IPS-NIHi7 (cell line): Measurements from ENCODE around the gene ADAM22.
"Not testable (repeated sequence)": the region's sequence is repeated elsewhere in the genome, so short reads cannot be mapped to it uniquely, and the experiment has no call there.

Experiments used
- DNase-seq: peaks from one replicate; pipeline ENCODE4 v3.0.0; 2012; ENCODE audit warnings: mixed read lengths; ENCODE audit errors: extremely low spot score

The ADAM22 gene, protein sequence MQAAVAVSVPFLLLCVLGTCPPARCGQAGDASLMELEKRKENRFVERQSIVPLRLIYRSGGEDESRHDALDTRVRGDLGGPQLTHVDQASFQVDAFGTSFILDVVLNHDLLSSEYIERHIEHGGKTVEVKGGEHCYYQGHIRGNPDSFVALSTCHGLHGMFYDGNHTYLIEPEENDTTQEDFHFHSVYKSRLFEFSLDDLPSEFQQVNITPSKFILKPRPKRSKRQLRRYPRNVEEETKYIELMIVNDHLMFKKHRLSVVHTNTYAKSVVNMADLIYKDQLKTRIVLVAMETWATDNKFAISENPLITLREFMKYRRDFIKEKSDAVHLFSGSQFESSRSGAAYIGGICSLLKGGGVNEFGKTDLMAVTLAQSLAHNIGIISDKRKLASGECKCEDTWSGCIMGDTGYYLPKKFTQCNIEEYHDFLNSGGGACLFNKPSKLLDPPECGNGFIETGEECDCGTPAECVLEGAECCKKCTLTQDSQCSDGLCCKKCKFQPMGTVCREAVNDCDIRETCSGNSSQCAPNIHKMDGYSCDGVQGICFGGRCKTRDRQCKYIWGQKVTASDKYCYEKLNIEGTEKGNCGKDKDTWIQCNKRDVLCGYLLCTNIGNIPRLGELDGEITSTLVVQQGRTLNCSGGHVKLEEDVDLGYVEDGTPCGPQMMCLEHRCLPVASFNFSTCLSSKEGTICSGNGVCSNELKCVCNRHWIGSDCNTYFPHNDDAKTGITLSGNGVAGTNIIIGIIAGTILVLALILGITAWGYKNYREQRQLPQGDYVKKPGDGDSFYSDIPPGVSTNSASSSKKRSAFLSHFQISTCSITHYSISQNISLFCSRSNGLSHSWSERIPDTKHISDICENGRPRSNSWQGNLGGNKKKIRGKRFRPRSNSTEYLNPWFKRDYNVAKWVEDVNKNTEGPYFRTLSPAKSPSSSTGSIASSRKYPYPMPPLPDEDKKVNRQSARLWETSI

DNA sequence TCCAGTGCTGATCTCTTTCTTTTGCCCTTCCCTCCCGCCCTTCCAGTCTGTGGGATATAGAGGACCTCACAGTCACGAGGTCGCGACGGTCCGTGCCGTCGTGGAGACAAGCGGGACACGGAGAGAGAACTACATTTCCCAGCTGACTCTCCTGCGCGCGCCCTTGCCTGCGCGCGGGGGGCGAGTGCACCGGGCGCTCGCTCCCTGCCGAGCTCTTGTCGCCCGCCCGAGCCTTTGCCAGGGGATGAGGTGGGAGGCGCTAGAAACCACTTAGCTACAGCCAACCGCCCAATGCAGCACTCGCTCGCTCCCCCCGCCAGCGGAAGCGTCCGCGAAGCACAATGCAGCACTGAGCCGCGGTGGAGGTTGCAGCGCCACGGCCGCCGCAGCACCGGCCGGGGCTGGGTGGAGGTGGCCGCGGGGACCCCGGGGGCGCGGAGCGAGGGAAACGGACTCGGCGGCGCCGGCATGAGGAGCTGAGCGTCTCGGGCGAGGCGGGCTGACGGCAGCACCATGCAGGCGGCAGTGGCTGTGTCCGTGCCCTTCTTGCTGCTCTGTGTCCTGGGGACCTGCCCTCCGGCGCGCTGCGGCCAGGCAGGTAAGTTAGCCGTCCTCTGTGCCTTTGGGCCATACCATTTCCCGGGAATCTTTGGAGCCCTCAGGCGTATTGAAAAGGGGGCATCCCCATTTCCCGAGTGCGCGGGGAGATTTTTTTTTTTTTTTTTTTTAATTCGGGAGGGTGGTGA lies at the start of gene ADAM22:
Gene ADAM22, plus strand, starts transcription at position 299 of the 746 bp plus-strand sequence. Its CDS starts 215 bp downstream, at position 514.
- DNase-seq = peak; percentile 90

DNA sequence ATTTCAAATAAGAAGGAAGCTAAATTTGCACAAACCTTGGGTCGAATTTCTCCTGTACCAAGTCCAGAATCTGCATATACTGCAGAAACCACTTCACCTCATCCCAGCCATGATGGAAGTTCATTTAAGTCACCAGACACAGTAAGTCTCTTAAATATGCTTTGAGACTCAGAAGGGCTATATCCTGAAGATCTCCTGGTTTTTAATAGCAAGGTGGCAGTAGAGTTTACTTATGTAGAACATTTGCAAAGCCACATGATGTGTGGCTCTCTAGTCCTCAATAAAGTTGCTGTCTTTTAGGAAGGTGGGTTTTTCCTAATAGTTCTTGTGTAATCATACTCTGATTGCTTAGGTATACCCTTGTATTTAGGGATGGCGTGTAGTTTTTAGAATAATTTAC lies 49.0 kb upstream of the ADAM22 start:
- no peak for DNase-seq

DNA sequence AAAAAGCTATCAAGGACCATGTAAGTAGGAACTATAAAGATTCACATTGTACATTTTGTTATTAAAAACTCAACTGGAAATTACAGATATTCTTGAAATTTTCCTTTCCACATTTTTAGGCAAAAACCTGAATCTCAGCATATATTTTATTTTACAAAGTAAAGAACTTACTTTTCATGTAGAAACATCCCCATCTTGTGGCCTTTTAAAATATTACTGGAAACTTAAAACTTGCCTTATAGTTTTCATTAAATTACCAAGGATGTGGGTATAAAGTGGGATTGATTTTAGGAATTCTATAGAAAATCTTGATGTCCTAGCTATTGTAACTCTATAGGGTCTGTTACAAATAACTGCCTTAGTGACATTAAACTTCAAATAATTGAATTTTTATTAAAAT lies 47.2 kb upstream of the ADAM22 start:
- DNase-seq = no peak

DNA sequence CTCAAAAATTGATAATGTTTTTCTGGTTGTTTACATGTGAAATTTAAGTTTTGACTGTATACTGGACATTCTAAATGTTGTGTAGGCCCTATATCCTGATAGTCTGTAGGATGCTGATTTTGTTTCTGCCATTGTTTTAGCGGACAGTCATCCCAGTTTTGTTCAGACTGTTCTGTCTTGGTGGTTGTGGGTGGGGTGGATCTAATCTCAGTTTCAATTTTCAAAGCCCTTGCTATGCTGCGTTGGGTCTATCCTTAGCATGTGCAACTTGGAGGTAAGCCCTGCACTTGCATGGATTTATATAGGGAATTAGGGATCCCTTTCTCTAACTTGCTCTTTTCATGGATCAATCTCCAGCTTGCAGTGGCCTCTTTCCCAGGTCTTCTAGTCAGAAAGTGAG lies 38.7 kb upstream of the ADAM22 start:
- no peak for DNase-seq

DNA sequence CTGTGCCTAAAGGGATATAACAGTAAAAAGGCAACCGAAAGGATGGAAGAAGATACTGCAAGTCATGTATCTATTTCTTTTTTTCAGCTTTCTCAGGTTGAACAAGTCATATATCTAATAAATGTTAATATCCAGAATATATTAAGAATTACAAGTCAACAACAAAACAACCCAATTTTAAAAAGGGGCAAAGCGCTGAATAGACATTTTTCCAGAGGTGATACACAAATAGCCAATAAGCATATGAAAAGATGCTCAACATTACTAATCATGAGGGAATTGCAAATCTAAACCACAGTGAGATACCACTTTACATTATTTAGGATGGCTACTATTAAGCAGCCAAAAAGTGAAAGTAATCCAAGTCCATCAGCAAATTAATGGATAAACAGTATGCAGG lies 34.8 kb upstream of the ADAM22 start:
- no peak for DNase-seq

DNA sequence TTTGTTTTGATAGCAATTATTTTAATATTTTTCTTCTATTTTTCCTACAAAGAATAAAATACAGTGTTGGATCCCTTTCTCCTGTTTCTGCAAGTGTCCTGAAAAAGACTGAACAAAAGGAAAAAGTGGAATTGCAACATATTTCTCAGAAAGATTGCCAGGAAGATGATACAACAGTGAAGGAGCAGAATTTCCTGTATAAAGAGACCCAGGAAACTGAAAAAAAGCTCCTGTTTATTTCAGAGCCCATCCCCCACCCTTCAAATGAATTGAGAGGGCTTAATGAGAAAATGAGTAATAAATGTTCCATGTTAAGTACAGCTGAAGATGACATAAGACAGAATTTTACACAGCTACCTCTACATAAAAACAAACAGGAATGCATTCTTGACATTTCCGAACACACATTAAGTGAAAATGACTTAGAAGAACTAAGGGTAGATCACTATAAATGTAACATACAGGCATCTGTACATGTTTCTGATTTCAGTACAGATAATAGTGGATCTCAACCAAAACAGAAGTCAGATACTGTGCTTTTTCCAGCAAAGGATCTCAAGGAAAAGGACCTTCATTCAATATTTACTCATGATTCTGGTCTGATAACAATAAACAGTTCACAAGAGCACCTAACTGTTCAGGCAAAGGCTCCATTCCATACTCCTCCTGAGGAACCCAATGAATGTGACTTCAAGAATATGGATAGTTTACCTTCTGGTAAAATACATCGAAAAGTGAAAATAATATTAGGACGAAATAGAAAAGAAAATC lies 26.7 kb upstream of the ADAM22 start:
- not testable (repeated sequence) for DNase-seq

DNA sequence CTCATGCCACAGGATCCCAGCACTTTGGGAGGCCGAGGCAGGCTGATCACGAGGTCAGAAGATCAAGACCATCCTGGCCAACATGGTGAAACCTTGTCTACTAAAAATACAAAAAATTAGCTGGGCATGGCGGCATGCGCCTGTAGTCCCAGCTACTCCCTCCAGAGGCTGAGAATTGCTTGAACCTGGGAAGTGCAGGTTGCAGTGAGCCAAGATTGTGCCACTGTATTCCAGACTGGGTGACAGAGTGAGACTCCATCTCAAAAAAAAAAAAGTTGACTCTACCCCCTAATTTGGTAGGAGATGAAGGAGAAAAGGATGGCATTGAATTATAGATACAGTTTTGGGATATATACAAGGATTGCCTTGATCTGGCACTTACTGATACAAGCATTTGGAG lies 25.2 kb upstream of the ADAM22 start:
- not testable (repeated sequence) for DNase-seq

DNA sequence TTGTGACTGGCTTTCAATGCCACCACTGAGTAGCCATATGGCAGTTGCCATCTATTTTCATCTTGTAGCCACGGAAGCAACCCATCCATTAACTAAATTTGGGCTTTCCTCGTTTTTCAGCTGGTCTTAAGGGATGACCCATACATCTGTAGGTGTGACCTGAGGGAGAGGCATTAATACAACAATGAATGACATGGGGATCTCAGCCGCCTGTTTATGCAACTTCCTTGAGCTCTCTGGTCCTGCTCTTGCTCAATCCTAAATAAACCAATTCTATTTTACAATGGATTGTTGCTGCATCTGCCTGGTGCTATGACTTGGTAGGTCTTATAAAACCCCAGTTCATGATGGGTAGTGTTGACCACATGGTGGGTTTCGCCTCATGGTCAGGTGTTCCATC lies 21.9 kb upstream of the ADAM22 start:
- no peak for DNase-seq

DNA sequence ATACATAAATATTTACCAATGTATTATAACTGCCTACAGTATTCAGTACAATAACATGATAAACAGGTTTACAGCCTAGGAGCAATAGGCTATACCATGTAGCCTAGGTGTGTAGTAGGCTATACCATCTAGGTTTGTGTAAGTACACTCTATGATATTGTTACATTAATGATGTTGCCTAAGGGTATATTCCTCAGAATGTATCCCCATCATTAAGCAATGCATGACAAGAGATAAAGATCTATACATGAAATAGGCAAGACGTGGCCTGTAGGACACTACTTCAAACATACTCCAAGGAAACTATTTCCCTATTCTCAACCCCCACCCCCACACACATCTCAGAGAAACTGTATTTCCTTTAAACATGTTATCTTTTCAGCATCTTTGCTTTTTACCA lies 15.3 kb upstream of the ADAM22 start:
- DNase-seq = no peak

DNA sequence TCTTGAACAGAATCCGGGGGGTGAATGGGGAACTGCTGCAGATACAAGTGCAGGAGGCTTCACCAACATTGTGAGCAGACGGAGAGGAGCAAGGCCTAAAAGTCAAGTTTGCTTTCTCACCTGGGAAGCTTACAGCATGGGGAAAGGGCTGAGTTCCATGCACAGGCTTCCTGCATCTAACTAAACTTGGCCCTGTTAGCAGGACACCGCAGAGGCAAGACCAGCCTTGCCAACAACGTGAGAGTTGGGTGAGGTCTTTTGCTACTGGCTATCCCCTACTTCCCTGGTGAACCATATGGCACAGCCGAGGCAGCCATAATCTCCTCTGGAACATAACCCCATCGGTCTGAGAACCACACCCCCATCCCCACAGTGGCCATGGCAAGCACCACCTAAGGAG lies 14.2 kb upstream of the ADAM22 start:
- DNase-seq = no peak

DNA sequence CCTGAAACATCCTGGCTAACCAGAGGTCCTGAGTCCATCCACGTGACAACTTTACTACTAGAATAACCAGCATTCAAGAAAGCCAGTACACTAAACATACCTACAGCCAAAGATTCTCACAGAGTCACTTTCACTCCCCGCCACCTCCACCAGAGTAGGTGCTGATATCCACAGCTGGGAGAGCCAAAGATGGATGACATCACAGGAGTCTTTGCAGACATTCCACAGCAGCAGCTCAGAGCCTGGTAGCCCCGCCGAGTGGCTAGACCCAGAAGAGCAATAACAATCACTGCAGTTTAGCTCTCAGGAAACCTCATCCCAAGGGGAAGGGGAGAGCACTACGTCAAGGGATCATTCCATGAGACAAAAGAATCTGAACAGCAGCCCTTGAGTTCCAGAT lies 13.5 kb upstream of the ADAM22 start:
- DNase-seq = peak; percentile 19

DNA sequence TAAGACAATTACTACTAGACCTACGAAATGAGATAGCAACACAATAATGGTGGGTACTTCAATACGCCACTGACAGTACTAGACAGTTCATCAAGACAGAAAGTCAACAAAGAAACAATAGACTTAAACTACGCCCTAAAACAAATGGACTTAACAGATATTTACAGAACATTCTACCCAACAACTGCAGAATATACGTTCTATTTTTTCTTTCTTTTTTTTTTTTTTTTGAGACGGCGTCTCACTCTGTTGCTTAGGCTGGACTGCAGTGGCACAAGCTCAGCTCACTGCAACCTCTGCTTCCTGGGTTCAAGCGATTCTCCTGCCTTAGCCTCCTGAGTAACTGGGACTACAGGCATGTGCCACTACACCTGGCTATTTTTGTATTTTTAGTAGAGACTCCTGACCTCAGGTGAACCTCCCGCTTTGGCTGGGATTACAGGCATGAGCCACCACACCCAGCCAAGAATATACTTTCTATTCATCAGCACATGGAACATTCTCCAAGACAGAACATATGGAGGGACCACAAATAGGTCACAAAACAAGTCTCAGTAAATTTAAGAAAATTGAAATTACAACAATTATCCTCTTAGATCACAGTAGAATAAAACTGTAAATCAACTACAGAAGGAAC lies 11.2 kb upstream of the ADAM22 start:
- not testable (repeated sequence) for DNase-seq

DNA sequence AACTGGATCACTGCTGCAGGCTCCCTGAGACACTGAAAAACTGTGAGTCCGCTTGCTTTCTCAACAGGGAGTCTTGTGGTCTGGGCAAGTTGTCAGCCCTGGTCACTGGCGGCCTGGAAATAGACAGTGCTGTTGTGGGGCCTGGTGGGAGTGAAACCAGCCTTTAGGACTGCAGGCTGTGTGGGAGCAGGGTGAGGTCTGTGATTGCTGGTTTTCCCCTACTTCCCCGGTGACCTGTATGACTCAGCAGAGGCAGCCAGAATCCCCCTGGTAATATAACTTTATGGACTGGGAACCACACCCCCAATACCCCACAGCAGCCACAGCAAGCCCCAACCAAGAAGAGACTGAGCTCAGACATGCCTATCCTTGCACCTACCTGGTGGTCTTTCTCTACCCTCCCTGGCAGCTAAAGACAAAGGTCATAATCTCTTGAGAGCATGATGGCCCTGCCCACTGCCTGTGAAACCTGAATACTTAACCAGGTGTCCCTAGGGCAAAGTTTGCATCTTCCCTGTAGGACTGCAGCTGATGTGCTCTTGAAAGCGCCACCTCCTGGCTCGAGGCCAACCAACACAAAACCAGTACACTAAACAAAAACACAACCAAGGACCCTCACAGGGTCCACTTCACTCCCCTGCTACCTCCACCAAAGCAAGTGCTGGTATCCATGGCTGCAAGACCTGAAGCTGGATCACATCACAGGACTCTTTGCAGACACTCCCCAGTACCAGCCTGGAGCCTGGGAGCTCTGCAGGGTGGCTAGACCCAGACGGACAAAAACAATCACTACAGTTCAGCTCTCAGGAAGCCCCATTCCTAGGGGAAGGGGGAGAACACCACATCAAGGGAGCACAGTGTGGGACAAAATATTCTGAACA lies 7.2 kb upstream of the ADAM22 start:
- DNase-seq = peak; percentile 35

DNA sequence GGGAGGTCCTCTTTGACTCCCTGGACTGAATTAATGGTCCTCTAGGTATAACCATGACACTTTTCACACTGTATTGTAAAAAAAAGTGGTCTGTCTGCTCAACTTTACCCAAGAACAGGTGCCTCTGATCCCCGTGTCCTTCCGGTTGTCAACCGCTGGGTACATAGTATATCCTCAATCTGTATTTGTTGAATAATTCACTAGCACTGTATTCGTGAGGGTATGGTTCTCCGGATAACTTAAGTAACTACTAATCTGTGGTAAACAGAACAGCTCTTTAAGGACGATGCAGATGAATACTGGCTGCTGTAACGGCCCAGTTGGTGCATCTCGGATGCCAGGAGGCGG lies 472 bp upstream of the ADAM22 start:
- DNase-seq = no peak

DNA sequence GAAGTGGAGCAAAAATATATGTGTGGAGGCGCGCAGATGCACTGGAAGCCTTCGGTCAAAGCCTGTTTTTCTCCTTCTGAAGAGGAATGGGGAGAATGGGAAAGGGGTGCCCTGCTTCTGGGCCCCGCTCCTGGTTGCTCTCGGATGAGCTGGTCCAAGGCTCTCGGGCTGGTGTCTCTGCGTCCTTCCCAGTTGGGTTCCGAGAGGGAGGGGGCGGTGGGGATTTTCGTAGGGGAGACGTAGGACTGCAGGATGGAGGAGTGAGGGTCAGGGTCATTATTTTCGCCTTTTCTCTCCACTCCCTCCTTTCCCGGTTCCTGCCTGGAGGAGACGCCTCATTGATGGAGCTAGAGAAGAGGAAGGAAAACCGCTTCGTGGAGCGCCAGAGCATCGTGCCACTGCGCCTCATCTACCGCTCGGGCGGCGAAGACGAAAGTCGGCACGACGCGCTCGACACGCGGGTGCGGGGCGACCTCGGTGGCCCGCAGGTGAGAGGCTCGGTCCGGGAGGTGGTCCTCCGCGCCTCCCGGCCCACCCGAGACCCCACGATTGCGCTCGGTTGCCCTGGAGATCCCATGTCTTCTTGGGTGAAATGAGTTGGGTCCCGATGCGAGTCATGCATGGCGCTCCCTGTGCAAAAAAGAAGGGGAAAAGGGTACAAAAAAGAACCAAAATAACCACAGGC lies 790 bp downstream of the ADAM22 start:
- peak; percentile 39 for DNase-seq

DNA sequence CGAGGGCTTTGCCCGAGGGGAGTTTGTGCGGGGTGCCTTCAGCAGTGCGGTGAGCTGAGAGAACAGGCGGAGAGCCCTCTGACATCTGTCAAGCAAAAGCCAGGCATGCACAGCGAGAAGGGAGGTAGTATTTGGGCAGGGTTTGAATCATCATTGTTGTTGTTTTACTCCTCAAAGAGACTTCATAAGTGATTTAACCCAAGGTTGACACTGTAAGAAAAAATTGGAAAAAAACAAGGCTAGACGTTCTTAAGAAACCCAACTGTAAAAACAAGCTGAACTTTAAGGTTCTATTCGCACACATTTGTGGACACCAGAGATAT lies 1.3 kb downstream of the ADAM22 start:
- no peak for DNase-seq

DNA sequence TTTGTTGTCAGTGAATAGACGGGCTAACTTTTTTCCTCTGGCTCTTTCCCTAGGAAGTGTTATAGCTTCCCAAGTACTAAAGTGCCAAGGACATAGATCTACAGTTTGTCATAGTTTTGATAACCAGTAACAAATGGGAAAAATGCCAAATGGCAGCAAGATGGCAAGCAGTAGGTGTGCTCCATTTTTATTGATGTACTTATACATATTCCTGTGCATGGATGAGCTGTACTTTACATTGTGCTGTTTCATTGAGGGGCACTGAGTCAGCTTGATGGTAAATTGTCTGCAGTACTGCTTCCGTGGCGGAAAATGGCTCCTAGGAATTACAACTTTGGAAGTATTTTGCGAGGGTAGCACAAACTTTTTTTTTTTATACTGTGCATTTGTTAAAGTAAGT lies 7.1 kb downstream of the ADAM22 start:
- DNase-seq = no peak

DNA sequence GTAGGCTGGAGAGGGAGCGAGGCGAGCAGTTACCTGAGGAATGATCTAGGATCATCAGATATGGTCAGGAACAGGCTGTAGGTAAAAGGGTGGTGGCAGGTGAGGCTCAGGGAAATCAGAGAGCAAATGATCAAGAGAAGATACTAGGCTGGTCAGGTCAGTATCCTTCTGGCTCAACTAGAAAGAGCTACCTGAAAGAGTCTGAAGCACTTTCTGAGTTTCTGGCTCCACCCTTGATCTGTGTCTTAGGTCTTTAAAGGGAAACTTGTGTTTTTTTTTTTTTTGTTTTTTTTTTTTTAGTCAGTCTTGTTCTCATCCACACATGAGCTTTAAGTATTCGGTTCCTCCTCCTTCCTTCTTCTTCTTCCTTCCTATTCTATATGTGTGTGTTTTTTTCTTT lies 10.5 kb downstream of the ADAM22 start:
- no peak for DNase-seq

DNA sequence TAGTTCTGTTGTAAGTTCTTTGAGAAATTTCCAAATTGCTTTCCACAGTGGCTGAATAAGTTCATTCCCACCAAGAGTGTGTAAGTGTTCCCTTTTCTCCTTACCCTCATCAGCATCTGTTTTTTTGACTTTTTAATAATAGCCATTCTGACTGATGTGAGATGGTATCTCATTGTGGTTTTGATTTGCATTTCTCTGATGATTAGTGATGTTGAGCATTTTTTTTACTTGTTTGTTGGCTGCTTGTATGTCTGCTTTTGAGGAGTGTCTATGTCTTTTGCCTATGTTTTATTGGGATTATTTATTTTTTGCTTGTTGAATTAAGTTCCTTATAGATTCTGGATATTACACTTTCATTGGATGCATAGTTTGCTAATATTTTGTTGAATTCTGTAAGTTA lies 11.9 kb downstream of the ADAM22 start:
- not testable (repeated sequence) for DNase-seq
